HL-60 (cell line): ENCODE data around the gene ACOXL.

ENCODE experiments used
- POLR2AphosphoS5 ChIP-seq: IDR thresholded peaks from 2 replicates; pipeline ENCODE4 v1.6.1; 2012; ENCODE audit warnings: low read depth
- TF ChIP-seq, protein P1 (sequence below): IDR thresholded peaks from one replicate; pipeline ENCODE4 v1.5.1; 2011; ENCODE audit warnings: low read length, control low read depth, inconsistent platforms; ENCODE audit not compliant: insufficient read depth

DNA sequence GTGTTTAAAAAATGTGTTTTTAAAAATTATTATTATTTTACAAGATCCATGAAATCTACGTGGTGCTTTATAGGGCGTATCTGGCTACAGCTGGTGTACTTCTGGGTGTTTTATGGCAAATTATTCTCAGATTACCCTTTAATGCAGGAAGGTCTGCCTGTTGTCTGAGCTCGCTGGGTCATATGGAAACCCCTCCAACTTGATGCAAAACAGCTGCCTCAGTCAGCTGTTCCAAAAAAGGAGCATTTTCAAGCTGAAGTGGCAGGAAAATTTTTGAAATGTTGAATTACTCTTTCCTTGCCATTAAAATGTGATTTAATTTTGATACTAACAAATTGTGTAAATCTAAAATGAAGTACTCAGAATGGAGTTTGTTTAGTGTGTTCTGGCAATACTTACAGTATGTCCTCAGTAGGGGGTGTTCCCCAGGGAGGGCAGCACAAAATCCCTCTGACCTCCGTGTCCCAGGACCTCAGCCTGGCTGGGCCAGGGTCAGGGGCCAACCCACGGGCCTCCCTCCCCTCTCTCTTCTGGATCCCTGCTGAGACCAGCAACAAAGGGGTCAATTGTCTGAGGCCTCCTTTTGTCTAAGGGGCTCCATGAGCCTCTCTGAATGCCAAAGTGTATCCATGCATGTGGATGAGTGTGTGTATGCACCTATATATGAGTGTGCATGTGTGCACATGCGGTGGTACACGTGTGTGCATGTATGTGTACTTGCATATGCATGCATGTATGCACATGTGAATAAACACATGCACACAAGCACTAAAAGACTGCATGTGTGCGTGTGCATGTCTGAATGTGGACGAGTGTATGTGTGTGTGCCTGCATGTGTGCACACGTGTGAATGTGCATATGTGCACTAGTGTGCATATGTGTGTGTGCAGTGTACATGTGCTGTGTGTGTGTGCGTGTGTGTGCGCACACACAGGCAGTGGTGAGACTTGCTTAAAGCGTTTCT lies 105.4 kb downstream of the ACOXL start:
- TF ChIP-seq, protein P1, sequence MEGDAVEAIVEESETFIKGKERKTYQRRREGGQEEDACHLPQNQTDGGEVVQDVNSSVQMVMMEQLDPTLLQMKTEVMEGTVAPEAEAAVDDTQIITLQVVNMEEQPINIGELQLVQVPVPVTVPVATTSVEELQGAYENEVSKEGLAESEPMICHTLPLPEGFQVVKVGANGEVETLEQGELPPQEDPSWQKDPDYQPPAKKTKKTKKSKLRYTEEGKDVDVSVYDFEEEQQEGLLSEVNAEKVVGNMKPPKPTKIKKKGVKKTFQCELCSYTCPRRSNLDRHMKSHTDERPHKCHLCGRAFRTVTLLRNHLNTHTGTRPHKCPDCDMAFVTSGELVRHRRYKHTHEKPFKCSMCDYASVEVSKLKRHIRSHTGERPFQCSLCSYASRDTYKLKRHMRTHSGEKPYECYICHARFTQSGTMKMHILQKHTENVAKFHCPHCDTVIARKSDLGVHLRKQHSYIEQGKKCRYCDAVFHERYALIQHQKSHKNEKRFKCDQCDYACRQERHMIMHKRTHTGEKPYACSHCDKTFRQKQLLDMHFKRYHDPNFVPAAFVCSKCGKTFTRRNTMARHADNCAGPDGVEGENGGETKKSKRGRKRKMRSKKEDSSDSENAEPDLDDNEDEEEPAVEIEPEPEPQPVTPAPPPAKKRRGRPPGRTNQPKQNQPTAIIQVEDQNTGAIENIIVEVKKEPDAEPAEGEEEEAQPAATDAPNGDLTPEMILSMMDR: no peak
- TF ChIP-seq POLR2AphosphoS5: no peak
